D721Med (cell line): ENCODE results near the gene KCNJ6.
"Not testable (repeated sequence)": the region's sequence is repeated elsewhere in the genome, so short reads cannot be mapped to it uniquely, and the experiment has no call there.

ENCODE experiments used
- DNase-seq: peaks from one replicate; pipeline ENCODE4 v3.0.0; 2011; ENCODE audit warnings: low spot score; ENCODE audit not compliant: insufficient read length
- FAIRE-seq: peaks from 2 replicates; lab custom pipeline; 2011; peaks lifted over from hg19 to GRCh38; lab: Jason Lieb, UNC
- CTCF ChIP-seq: IDR thresholded peaks from 2 replicates; pipeline ENCODE4 v1.5.1; 2012; ENCODE audit warnings: mild to moderate bottlenecking, control low read depth; ENCODE audit not compliant: insufficient read depth; ENCODE audit errors: missing control alignments

Gene KCNJ6

GRCh38 chr21:37580666-37581065 is 335.6 kb downstream of the KCNJ6 start:
- DNase-seq (no peak), FAIRE-seq (no peak)
- TF ChIP-seq CTCF = no peak

GRCh38 chr21:37579356-37579755 is 336.9 kb downstream of the KCNJ6 start:
- FAIRE-seq (no peak), DNase-seq (no peak)
- no peak for TF ChIP-seq CTCF

- no peak for DNase-seq
- no peak for TF ChIP-seq CTCF
- FAIRE-seq = no peak
These were observed 337.7 kb downstream of the KCNJ6 start for GRCh38 chr21:37578471-37579126.

- FAIRE-seq, DNase-seq: not testable (repeated sequence)
These were observed 339.3 kb downstream of the KCNJ6 start for GRCh38 chr21:37576929-37577328.

GRCh38 chr21:37575580-37575979 is 340.7 kb downstream of the KCNJ6 start:
- no peak for FAIRE-seq
- TF ChIP-seq CTCF = no peak
- no peak for DNase-seq

- DNase-seq (no peak), FAIRE-seq (no peak)
- TF ChIP-seq CTCF = no peak
These were observed 341.5 kb downstream of the KCNJ6 start for GRCh38 chr21:37574751-37575150.

- no peak for TF ChIP-seq CTCF
- FAIRE-seq = no peak
- no peak for DNase-seq
These were observed 341.9 kb downstream of the KCNJ6 start for GRCh38 chr21:37574316-37574715.
